ENCODE results near the gene RPS13. TPM values are rescaled to one million over a fixed set of nuclear protein-coding genes. Genes with fewer than 3 reads are reported as not detected.

Gene RPS13
- total and polyA plus RNA-seq, 10 of the 15 experiments (the other 5 are each of a cell fraction or from before 2014, with no cell fraction given) = 1,514 to 4,753 (median 1,995) TPM

DNA sequence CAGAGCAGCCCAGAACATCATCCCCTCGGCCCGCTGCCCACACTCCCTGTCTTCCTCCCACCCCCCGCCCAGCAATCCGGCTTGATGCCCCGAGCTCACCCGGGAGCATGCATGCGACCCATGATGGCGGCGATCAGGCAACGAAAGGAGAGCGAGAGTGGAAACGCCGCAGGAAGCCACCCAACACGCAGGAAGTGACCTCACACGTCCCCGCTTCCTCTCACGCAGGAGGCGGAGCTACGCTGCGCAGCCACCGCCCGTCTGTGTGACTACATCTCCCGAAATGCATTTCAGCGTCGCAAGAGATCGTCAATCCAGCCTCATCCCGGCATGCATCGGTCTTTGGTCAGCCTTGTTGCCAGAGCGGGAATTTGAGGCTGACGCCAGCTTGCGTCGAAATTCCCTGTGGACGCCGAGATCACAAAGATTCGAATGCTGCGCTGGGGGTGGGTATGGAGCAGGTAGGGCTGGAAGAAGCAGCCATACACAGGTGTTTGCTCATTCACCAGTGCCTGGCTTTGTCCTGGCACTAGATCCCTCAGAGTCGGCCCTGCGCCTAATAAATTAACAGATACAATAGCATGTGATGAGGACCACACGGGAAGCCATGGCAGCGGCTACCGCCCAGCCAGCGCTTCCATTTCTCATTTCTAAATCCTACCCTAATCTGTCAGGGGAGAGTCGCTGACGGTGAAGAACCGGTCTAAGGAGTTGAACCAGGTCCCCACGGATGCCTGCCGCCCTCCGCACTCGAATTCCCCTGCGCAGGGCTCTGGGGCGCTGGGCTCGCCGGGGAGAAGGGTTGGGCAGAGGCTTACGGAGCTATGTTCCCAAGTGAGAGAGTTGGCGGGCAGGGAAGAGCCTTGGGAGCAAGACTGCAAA, at the start of gene RPS13 (continued):
- TF ChIP-seq RCOR1 (conservative IDR thresholded peaks at IDR 0.05; ENCODE audit: low read depth, low read length) (no peak), NFXL1 (IDR thresholded peaks at IDR 0.05; ENCODE audit: borderline replicate concordance) (no peak), HCFC1 (IDR thresholded peaks at IDR 0.05; ENCODE audit: low read length) (peak; percentile 94), DPF2 (IDR thresholded peaks at IDR 0.05) (no peak), SRF (IDR thresholded peaks at IDR 0.05; ENCODE audit: low read depth in 2 of 2, low read length in 2 of 2) (peak in 1 of 2 experiments; percentile 59; a peak in 2 of 4 replicates), RFX5 (IDR thresholded peaks at IDR 0.05; ENCODE audit: low read depth, low read length) (0 out of 2 replicates have a peak, but pooled peaks have one; percentile 10), NBN (IDR thresholded peaks at IDR 0.05) (peak; percentile 91), LARP7 (IDR thresholded peaks at IDR 0.05) (0 out of 2 replicates have a peak, but pooled peaks have one; percentile 13), POLR2A (IDR thresholded peaks at IDR 0.05; ENCODE audit: low read depth, low read length) (peak; percentile 100), CREM (IDR thresholded peaks at IDR 0.05; ENCODE audit: low read depth) (peak; percentile 97), FOXM1 (IDR thresholded peaks at IDR 0.05; ENCODE audit: low read depth, low read length) (no peak), ZNF384 (IDR thresholded peaks at IDR 0.05; ENCODE audit: borderline replicate concordance, low read depth, low read length) (no peak), CBX5 (IDR thresholded peaks at IDR 0.05; ENCODE audit: low read depth) (no peak), CBFB (IDR thresholded peaks at IDR 0.05; ENCODE audit: low read depth) (peak; percentile 23; the same call in 1 of the 2 replicates), SREBF1 (IDR thresholded peaks at IDR 0.05; ENCODE audit: low read length) (peak; percentile 69), KLF5 (IDR thresholded peaks at IDR 0.05; ENCODE audit: partially characterized antibody) (peak; percentile 50), ATF7 (IDR thresholded peaks at IDR 0.05; ENCODE audit: low read depth) (peak; percentile 83; the same call in 1 of the 2 replicates)
- TF ChIP-seq, protein P1, sequence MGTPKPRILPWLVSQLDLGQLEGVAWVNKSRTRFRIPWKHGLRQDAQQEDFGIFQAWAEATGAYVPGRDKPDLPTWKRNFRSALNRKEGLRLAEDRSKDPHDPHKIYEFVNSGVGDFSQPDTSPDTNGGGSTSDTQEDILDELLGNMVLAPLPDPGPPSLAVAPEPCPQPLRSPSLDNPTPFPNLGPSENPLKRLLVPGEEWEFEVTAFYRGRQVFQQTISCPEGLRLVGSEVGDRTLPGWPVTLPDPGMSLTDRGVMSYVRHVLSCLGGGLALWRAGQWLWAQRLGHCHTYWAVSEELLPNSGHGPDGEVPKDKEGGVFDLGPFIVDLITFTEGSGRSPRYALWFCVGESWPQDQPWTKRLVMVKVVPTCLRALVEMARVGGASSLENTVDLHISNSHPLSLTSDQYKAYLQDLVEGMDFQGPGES (IDR thresholded peaks at IDR 0.05) = 0 out of 2 replicates have a peak, but pooled peaks have one; percentile 3
- TF ChIP-seq, protein P2, sequence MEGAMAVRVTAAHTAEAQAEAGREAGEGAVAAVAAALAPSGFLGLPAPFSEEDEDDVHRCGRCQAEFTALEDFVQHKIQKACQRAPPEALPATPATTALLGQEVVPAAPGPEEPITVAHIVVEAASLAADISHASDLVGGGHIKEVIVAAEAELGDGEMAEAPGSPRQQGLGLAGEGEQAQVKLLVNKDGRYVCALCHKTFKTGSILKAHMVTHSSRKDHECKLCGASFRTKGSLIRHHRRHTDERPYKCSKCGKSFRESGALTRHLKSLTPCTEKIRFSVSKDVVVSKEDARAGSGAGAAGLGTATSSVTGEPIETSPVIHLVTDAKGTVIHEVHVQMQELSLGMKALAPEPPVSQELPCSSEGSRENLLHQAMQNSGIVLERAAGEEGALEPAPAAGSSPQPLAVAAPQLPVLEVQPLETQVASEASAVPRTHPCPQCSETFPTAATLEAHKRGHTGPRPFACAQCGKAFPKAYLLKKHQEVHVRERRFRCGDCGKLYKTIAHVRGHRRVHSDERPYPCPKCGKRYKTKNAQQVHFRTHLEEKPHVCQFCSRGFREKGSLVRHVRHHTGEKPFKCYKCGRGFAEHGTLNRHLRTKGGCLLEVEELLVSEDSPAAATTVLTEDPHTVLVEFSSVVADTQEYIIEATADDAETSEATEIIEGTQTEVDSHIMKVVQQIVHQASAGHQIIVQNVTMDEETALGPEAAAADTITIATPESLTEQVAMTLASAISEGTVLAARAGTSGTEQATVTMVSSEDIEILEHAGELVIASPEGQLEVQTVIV (IDR thresholded peaks at IDR 0.05; ENCODE audit: borderline replicate concordance, partially characterized antibody) = peak; percentile 98
- TF ChIP-seq, protein P3, sequence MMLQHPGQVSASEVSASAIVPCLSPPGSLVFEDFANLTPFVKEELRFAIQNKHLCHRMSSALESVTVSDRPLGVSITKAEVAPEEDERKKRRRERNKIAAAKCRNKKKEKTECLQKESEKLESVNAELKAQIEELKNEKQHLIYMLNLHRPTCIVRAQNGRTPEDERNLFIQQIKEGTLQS (IDR thresholded peaks at IDR 0.05; ENCODE audit: borderline replicate concordance, extremely low read depth, low read depth, low read length) = peak; percentile 80; the same call in 1 of the 2 replicates
- TF ChIP-seq, protein P4, sequence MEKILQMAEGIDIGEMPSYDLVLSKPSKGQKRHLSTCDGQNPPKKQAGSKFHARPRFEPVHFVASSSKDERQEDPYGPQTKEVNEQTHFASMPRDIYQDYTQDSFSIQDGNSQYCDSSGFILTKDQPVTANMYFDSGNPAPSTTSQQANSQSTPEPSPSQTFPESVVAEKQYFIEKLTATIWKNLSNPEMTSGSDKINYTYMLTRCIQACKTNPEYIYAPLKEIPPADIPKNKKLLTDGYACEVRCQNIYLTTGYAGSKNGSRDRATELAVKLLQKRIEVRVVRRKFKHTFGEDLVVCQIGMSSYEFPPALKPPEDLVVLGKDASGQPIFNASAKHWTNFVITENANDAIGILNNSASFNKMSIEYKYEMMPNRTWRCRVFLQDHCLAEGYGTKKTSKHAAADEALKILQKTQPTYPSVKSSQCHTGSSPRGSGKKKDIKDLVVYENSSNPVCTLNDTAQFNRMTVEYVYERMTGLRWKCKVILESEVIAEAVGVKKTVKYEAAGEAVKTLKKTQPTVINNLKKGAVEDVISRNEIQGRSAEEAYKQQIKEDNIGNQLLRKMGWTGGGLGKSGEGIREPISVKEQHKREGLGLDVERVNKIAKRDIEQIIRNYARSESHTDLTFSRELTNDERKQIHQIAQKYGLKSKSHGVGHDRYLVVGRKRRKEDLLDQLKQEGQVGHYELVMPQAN (conservative IDR thresholded peaks at IDR 0.05) = peak; percentile 93
- TF ChIP-seq, protein P5, sequence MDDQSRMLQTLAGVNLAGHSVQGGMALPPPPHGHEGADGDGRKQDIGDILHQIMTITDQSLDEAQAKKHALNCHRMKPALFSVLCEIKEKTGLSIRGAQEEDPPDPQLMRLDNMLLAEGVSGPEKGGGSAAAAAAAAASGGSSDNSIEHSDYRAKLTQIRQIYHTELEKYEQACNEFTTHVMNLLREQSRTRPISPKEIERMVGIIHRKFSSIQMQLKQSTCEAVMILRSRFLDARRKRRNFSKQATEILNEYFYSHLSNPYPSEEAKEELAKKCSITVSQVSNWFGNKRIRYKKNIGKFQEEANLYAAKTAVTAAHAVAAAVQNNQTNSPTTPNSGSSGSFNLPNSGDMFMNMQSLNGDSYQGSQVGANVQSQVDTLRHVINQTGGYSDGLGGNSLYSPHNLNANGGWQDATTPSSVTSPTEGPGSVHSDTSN (IDR thresholded peaks at IDR 0.05; ENCODE audit: insufficient replicate concordance, low read depth, low read length) = no peak
- TF ChIP-seq, protein P6, sequence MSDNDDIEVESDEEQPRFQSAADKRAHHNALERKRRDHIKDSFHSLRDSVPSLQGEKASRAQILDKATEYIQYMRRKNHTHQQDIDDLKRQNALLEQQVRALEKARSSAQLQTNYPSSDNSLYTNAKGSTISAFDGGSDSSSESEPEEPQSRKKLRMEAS (IDR thresholded peaks at IDR 0.05; ENCODE audit: low read depth, low read length) = peak; percentile 90
